H9 (cell line): ENCODE results near the gene VSTM4. TPM values are rescaled to one million over a fixed set of nuclear protein-coding genes. Genes with fewer than 3 reads are reported as not detected.

Source experiments
- DNase-seq: peaks from one replicate; pipeline ENCODE4 v3.0.0-alpha.2; 2017
- H2AFZ ChIP-seq: one replicate; pipeline ENCODE4 v1.6.1; 2013; ENCODE audit warnings: mild to moderate bottlenecking, low read length, control low read depth, moderate library complexity
- H2AK5ac ChIP-seq: 2 replicates; pipeline ENCODE4 v1.6.1; 2013; ENCODE audit warnings: low read length, control low read depth, mixed read lengths; ENCODE audit not compliant: insufficient read length
- H2BK120ac ChIP-seq: one replicate; pipeline ENCODE4 v1.6.1; 2013; ENCODE audit warnings: low read depth, mild to moderate bottlenecking, low read length, control low read depth, inconsistent platforms; ENCODE audit not compliant: poor library complexity, severe bottlenecking
- H2BK12ac ChIP-seq: 2 replicates; pipeline ENCODE4 v1.6.1; 2013; ENCODE audit warnings: low read length, control low read depth, mixed read lengths, low read depth; ENCODE audit not compliant: insufficient read length
- H2BK15ac ChIP-seq: 2 replicates; pipeline ENCODE4 v1.6.1; 2013; ENCODE audit warnings: low read depth, low read length, control low read depth
- H2BK20ac ChIP-seq: one replicate; pipeline ENCODE4 v1.6.1; 2013; ENCODE audit warnings: low read depth, mild to moderate bottlenecking, low read length, control low read depth, inconsistent platforms; ENCODE audit not compliant: poor library complexity, severe bottlenecking
- H2BK5ac ChIP-seq: 2 replicates; pipeline ENCODE4 v1.6.1; 2013; ENCODE audit warnings: low read length, control low read depth, mixed read lengths; ENCODE audit not compliant: insufficient read length
- H3K14ac ChIP-seq: 2 replicates; pipeline ENCODE4 v1.6.1; 2013; ENCODE audit warnings: low read length, control low read depth; ENCODE audit not compliant: insufficient read depth
- H3K18ac ChIP-seq: 2 replicates; pipeline ENCODE4 v1.6.1; 2013; ENCODE audit warnings: low read depth, mild to moderate bottlenecking, mixed read lengths, low read length, control low read depth; ENCODE audit not compliant: insufficient read length
- H3K23ac ChIP-seq: 2 replicates; pipeline ENCODE4 v1.6.1; 2013; ENCODE audit warnings: low read length, control low read depth, mixed read lengths, low read depth; ENCODE audit not compliant: insufficient read length
- H3K23me2 ChIP-seq: 2 replicates; pipeline ENCODE4 v1.6.1; 2013; ENCODE audit warnings: low read depth, mild to moderate bottlenecking, mixed read lengths, low read length, control low read depth; ENCODE audit not compliant: insufficient read length, poor library complexity, severe bottlenecking
- H3K27ac ChIP-seq: 2 replicates; pipeline ENCODE4 v1.5.1; 2013; ENCODE audit warnings: low read length, control low read depth, mixed read lengths, low read depth; ENCODE audit not compliant: insufficient read length
- H3K27me3 ChIP-seq: 2 replicates; pipeline ENCODE4 v1.6.1; 2013; ENCODE audit warnings: low read length, control low read depth, inconsistent platforms; ENCODE audit not compliant: insufficient read depth
- H3K4ac ChIP-seq: 2 replicates; pipeline ENCODE4 v1.6.1; 2013; ENCODE audit warnings: low read depth, mild to moderate bottlenecking, control low read depth, inconsistent platforms, low read length, moderate library complexity
- H3K4me1 ChIP-seq: 2 replicates; pipeline ENCODE4 v1.6.1; 2013; ENCODE audit warnings: low read length, control low read depth, inconsistent platforms; ENCODE audit not compliant: insufficient read depth
- H3K4me2 ChIP-seq: 2 replicates; pipeline ENCODE4 v1.6.1; 2013; ENCODE audit warnings: low read length, control low read depth, mixed read lengths; ENCODE audit not compliant: insufficient read length, insufficient read depth
- H3K56ac ChIP-seq: 2 replicates; pipeline ENCODE4 v1.6.1; 2013; ENCODE audit warnings: low read depth, mild to moderate bottlenecking, mixed read lengths, low read length, control low read depth; ENCODE audit not compliant: insufficient read length
- H3K79me1 ChIP-seq: 2 replicates; pipeline ENCODE4 v1.6.1; 2013; ENCODE audit warnings: low read depth, mild to moderate bottlenecking, moderate library complexity, low read length, control low read depth, inconsistent platforms; ENCODE audit not compliant: insufficient read depth, poor library complexity, severe bottlenecking
- H3K79me2 ChIP-seq: 2 replicates; pipeline ENCODE4 v1.6.1; 2013; ENCODE audit warnings: low read length, control low read depth, inconsistent platforms; ENCODE audit not compliant: insufficient read depth
- H3K9ac ChIP-seq: 2 replicates; pipeline ENCODE4 v1.6.1; 2013; ENCODE audit warnings: low read length, control low read depth, mixed read lengths; ENCODE audit not compliant: insufficient read length; ENCODE audit errors: extremely low read depth
- H3K9me3 ChIP-seq: one replicate; pipeline ENCODE4 v1.6.1; 2013; ENCODE audit warnings: low read depth, low read length, inconsistent platforms; ENCODE audit not compliant: control insufficient read depth
- H3T11ph ChIP-seq: one replicate; pipeline ENCODE4 v1.6.1; 2013; ENCODE audit warnings: mild to moderate bottlenecking, low read length, control low read depth, inconsistent platforms
- H4K20me1 ChIP-seq: one replicate; pipeline ENCODE4 v1.6.1; 2013; ENCODE audit not compliant: control insufficient read depth, insufficient read length, insufficient read depth
- H4K5ac ChIP-seq: 2 replicates; pipeline ENCODE4 v1.6.1; 2013; ENCODE audit warnings: low read depth, mild to moderate bottlenecking, mixed read lengths, low read length, control low read depth; ENCODE audit not compliant: insufficient read length
- H4K8ac ChIP-seq: replicated peaks from 2 replicates; pipeline ENCODE4 v1.6.1; 2013; ENCODE audit warnings: low read length, control low read depth, mixed read lengths, low read depth; ENCODE audit not compliant: insufficient read length
- H4K91ac ChIP-seq: 2 replicates; pipeline ENCODE4 v1.6.1; 2013; ENCODE audit warnings: low read depth, mild to moderate bottlenecking, moderate library complexity, mixed read lengths, low read length, control low read depth; ENCODE audit not compliant: insufficient read length
- H3K27ac Mint-ChIP-seq, 3 experiments: 2 replicates in 2 of 3; 3 replicates in 1 of 3; pipeline ENCODE4 v1.8.0; 2020 to 2021; ENCODE audit warnings: mixed read lengths in 3 of 3, mild to moderate bottlenecking in 1 of 3, moderate library complexity in 1 of 3
- H3K27me3 Mint-ChIP-seq: 2 replicates; pipeline ENCODE4 v1.8.0; 2021; ENCODE audit warnings: low read depth, mild to moderate bottlenecking, moderate library complexity, mixed read lengths
- H3K36me3 Mint-ChIP-seq, 3 experiments: 2 replicates in 2 of 3; 3 replicates in 1 of 3; pipeline ENCODE4 v1.8.0; 2020 to 2021; ENCODE audit warnings: low read depth in 3 of 3, mixed read lengths in 3 of 3; ENCODE audit not compliant: insufficient read depth in 1 of 3
- H3K4me1 Mint-ChIP-seq, 2 experiments: 2 replicates each; pipeline ENCODE4 v1.8.0; 2020; ENCODE audit warnings: mixed read lengths in 2 of 2
- H3K4me3 Mint-ChIP-seq, 2 experiments: 2 replicates in 1 of 2; 3 replicates in 1 of 2; pipeline ENCODE4 v1.8.0; 2020 to 2021; ENCODE audit warnings: mild to moderate bottlenecking in 2 of 2, mixed read lengths in 2 of 2, moderate library complexity in 1 of 2
- H3K9me3 Mint-ChIP-seq, 2 experiments: 2 replicates in 1 of 2; 3 replicates in 1 of 2; pipeline ENCODE4 v1.8.0; 2020; ENCODE audit warnings: mild to moderate bottlenecking in 2 of 2, mixed read lengths in 2 of 2, moderate library complexity in 1 of 2
- CTCF ChIP-seq: fragments of 200-600 bp; sonication (generic); conservative IDR thresholded peaks from 3 replicates; pipeline ENCODE4 v1.8.0; 2021; ENCODE audit warnings: antibody characterized with exemption, mild to moderate bottlenecking
- WGBS: extraction: QIAGEN DNeasy Blood & Tissue Kit; methylation state at CpG from one replicate; pipeline ENCODE4 v1.1.7; 2013; ENCODE audit warnings: missing lambda C conversion rate, low lambda C conversion rate, mixed read lengths; ENCODE audit not compliant: insufficient read length; ENCODE audit errors: extremely low coverage; 5-methylcytosine and 5-hydroxymethylcytosine counted together
- total RNA-seq: library from RNA; stranded (reverse); gene quantifications from 2 replicates; pipeline ENCODE4 v1.2.1, GENCODE V29; 2021

Gene VSTM4
- total RNA-seq, 1 experiment from 2014 or later: 0.44 TPM

- Mint-ChIP-seq H3K27ac (no peak overlapping the region; a peak in 1 of 7 replicates), H3K9me3 (no peaks in the 10 kb centered on the region), H3K4me1 (no peaks in the 10 kb centered on the region), H3K36me3 (no peaks in the 10 kb centered on the region), H3K4me3 (no peak overlapping the region), H3K27me3 (peaks cover 3% of the 10 kb centered on the region)
- no peaks in the 10 kb centered on the region for H3K79me1 ChIP-seq
- no peak overlapping the region for H2AK5ac ChIP-seq
- no peaks in the 10 kb centered on the region for H3K9me3 ChIP-seq
- H4K91ac ChIP-seq: no peak overlapping the region
- no peak overlapping the region for H4K5ac ChIP-seq
- H2BK15ac ChIP-seq: no peak overlapping the region
- H3K4ac ChIP-seq: no peak overlapping the region
- H3T11ph ChIP-seq: no peak overlapping the region
- H2BK5ac ChIP-seq: no peak overlapping the region
- TF ChIP-seq CTCF: no peak
- no peaks in the 10 kb centered on the region for H3K23me2 ChIP-seq
- no peak overlapping the region for H3K56ac ChIP-seq
- H3K27ac ChIP-seq: no peak overlapping the region
- H2BK120ac ChIP-seq: no peak overlapping the region
- no peak overlapping the region for H3K23ac ChIP-seq
- no peak overlapping the region for H2BK20ac ChIP-seq
- no peak for DNase-seq
- no peak overlapping the region for H3K18ac ChIP-seq
- no peak overlapping the region for H2AFZ ChIP-seq
- no peaks in the 10 kb centered on the region for H3K27me3 ChIP-seq
- no peaks in the 10 kb centered on the region for H4K20me1 ChIP-seq
- H3K79me2 ChIP-seq: no peaks in the 10 kb centered on the region
- no peak overlapping the region for H4K8ac ChIP-seq
- H3K9ac ChIP-seq: no peak overlapping the region
- no peak overlapping the region for H3K14ac ChIP-seq
- no peak overlapping the region for H2BK12ac ChIP-seq
- WGBS: no CpG with 5 or more reads among the region's 5 CpGs
- H3K4me2 ChIP-seq: no peak overlapping the region
- no peaks in the 10 kb centered on the region for H3K4me1 ChIP-seq
Observed at GRCh38 chr10:49023752-49024151, 91.6 kb downstream of the VSTM4 start.
